K562 (cell line): ENCODE data around the gene KISS1R. TPM values are rescaled to one million over a fixed set of nuclear protein-coding genes. Genes with fewer than 3 reads are reported as not detected.

ENCODE experiments used
- BRF1 ChIP-seq: IDR thresholded peaks from 3 replicates; pipeline ENCODE4 v1.6.1; 2011; ENCODE audit warnings: borderline replicate concordance, mild to moderate bottlenecking; ENCODE audit not compliant: insufficient read length; ENCODE audit errors: extremely low read depth
- EP300 ChIP-seq: IDR thresholded peaks from 2 replicates; pipeline ENCODE4 v1.6.1; 2012; ENCODE audit warnings: low read length, improper control_type of control experiment
- ID3 ChIP-seq, 2 experiments: fragments of 250-450 bp in 1 of 2; fragments of 450-650 bp in 1 of 2; sonication (Bioruptor Pico) in 1 of 2; IDR thresholded peaks; 2 replicates each; pipeline versions ENCODE4 v1.6.1 to v1.8.0; 2016 to 2021; ENCODE audit warnings: mild to moderate bottlenecking in 2 of 2, moderate library complexity in 2 of 2, missing compliant biosample characterization in 1 of 2, missing genetic modification characterization in 1 of 2
- L3MBTL2 ChIP-seq: fragments of 450-650 bp; IDR thresholded peaks from 2 replicates; pipeline ENCODE4 v1.6.1; 2016; ENCODE audit warnings: mild to moderate bottlenecking, moderate library complexity
- MNT ChIP-seq, 2 experiments: fragments of 450-650 bp; conservative IDR thresholded peaks; 2 replicates each; pipeline ENCODE4 v1.6.1; 2017; ENCODE audit warnings: mild to moderate bottlenecking in 2 of 2, moderate library complexity in 2 of 2
- NFATC3 ChIP-seq: fragments of 450-650 bp; IDR thresholded peaks from 2 replicates; pipeline ENCODE4 v1.6.1; 2017; ENCODE audit warnings: mild to moderate bottlenecking
- NR2C2 ChIP-seq, 2 experiments: fragments of 200-800 bp in 1 of 2; sonication (Bioruptor generic) in 1 of 2; sonication (generic) in 1 of 2; formaldehyde crosslinking in 1 of 2; IDR thresholded peaks; 2 replicates each; pipeline versions ENCODE4 v1.6.1 to v1.8.0; 2016 to 2022; ENCODE audit warnings: mild to moderate bottlenecking in 1 of 2, missing compliant biosample characterization in 1 of 2, missing genetic modification characterization in 1 of 2, missing genetic modification reagents in 1 of 2
- PBX2 ChIP-seq, 2 experiments: IDR thresholded peaks in 1 of 2; conservative IDR thresholded peaks in 1 of 2; 2 replicates each; pipeline ENCODE4 v1.6.1; 2016; ENCODE audit warnings: low read depth in 2 of 2, mild to moderate bottlenecking in 1 of 2, missing compliant biosample characterization in 1 of 2, missing genetic modification characterization in 1 of 2, moderate library complexity in 1 of 2
- PHTF2 ChIP-seq: fragments of 250-450 bp; sonication (Bioruptor Pico); IDR thresholded peaks from 2 replicates; pipeline ENCODE4 v1.5.0; 2021; ENCODE audit warnings: mild to moderate bottlenecking
- SMAD4 ChIP-seq: fragments of 250-450 bp; sonication (Bioruptor Pico); conservative IDR thresholded peaks from 2 replicates; pipeline ENCODE4 v1.8.0; 2021; ENCODE audit warnings: inconsistent platforms, mild to moderate bottlenecking, moderate library complexity
- TAF7 ChIP-seq: fragments of 450-650 bp; IDR thresholded peaks from 2 replicates; pipeline ENCODE4 v1.6.1; 2016; ENCODE audit warnings: missing genetic modification characterization, missing compliant biosample characterization
- TGIF2 ChIP-seq: sonication (generic); formaldehyde crosslinking; IDR thresholded peaks from 2 replicates; pipeline ENCODE4 v1.8.1; 2022; ENCODE audit warnings: mild to moderate bottlenecking, missing genetic modification reagents, moderate library complexity
- ZNF175 ChIP-seq: fragments of 200-800 bp; sonication (Bioruptor generic); IDR thresholded peaks from 2 replicates; pipeline ENCODE4 v1.6.1; 2016; ENCODE audit warnings: low read depth, mild to moderate bottlenecking, missing genetic modification characterization, missing compliant biosample characterization
- ZNF384 ChIP-seq: IDR thresholded peaks from 2 replicates; pipeline ENCODE4 v1.6.1; 2012; ENCODE audit warnings: low read depth, low read length, improper control_type of control experiment
- ZNF583 ChIP-seq: fragments of 250-450 bp; sonication (Bioruptor Pico); IDR thresholded peaks from 2 replicates; pipeline ENCODE4 v1.4.0; 2020
- polyA plus RNA-seq, 8 experiments: library from polyadenylated mRNA; depleted of rRNA in 4 of 8; stranded (reverse) in 5 of 8; unstranded in 3 of 8; fragments of >200 nt; fragmentation: Nextera tagmentation in 2 of 8; fragmentation: Illumina TruSeq in 1 of 8; extraction: Ambion mirVana in 2 of 8; extraction: Trizol in 1 of 8; gene quantifications; 2 replicates each; pipeline versions ENCODE4 v1.2.1 to v1.2.3, GENCODE V29; 2011 to 2014; ENCODE audit warnings: inconsistent platforms in 1 of 8, missing spikeins in 1 of 8
- total RNA-seq, 7 experiments: library from RNA; depleted of rRNA in 6 of 7; stranded (reverse); fragments of >200 nt in 6 of 7; fragmentation: Illumina TruSeq in 2 of 7; extraction: Trizol in 2 of 7; gene quantifications; 2 replicates each; pipeline versions ENCODE4 v1.2.1 to v1.2.3, GENCODE V29; 2011 to 2021; ENCODE audit warnings: low replicate concordance in 1 of 7
- TF ChIP-seq, protein P1 (sequence below): sonication (generic); formaldehyde crosslinking; IDR thresholded peaks from 2 replicates; pipeline ENCODE4 v1.8.0; 2022; ENCODE audit warnings: mild to moderate bottlenecking, missing genetic modification reagents

KISS1R gene
- total and polyA plus RNA-seq, 9 of the 15 experiments (the other 6 are each of a cell fraction or from before 2014, with no cell fraction given), result 0.37 to 39.4 (median 2.0) TPM

DNA sequence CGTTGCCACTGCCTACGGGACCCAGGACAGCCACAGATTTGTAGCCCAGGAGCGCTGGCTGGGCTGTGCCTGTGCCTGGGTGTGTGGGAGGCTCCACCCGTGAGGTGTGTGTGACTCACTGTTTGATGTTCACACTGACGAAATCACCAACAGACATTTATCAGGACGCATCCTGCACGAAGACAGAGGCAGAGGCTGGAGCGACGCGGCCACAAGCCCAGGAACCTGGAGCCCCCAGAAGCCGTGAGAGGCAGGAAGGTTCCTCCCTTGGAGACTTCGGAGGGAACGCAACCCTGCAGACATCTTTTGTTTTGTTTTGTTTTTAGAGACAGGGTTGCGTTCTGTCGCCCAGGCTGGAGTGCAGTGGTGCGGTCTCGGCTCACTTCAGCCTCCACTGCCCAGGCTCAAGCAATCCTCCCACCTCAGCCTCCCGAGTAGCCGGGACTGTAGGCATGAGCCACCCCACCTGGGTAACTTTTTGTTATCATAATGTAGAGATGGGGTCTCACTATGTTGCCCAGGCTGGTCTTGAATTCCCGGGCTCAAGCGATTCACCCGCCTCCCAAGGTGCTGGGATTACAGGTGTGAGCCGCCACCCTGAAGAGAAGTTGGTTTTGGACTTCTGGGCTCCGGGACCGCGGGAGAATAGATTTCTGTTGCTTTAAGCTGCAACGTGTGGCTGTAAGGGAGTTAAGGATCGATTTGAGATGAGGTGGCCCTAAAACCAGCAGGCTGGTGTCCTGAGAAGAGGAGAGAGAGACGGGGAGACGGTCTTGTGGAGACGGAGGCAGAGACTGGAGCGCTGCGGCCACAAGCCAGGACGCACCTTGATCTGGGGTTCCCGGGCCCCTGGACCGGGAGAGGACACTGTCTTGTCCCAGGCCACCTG lies 42.1 kb downstream of the KISS1R start (continued):
- TF ChIP-seq, protein P1, sequence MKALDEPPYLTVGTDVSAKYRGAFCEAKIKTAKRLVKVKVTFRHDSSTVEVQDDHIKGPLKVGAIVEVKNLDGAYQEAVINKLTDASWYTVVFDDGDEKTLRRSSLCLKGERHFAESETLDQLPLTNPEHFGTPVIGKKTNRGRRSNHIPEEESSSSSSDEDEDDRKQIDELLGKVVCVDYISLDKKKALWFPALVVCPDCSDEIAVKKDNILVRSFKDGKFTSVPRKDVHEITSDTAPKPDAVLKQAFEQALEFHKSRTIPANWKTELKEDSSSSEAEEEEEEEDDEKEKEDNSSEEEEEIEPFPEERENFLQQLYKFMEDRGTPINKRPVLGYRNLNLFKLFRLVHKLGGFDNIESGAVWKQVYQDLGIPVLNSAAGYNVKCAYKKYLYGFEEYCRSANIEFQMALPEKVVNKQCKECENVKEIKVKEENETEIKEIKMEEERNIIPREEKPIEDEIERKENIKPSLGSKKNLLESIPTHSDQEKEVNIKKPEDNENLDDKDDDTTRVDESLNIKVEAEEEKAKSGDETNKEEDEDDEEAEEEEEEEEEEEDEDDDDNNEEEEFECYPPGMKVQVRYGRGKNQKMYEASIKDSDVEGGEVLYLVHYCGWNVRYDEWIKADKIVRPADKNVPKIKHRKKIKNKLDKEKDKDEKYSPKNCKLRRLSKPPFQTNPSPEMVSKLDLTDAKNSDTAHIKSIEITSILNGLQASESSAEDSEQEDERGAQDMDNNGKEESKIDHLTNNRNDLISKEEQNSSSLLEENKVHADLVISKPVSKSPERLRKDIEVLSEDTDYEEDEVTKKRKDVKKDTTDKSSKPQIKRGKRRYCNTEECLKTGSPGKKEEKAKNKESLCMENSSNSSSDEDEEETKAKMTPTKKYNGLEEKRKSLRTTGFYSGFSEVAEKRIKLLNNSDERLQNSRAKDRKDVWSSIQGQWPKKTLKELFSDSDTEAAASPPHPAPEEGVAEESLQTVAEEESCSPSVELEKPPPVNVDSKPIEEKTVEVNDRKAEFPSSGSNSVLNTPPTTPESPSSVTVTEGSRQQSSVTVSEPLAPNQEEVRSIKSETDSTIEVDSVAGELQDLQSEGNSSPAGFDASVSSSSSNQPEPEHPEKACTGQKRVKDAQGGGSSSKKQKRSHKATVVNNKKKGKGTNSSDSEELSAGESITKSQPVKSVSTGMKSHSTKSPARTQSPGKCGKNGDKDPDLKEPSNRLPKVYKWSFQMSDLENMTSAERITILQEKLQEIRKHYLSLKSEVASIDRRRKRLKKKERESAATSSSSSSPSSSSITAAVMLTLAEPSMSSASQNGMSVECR, result no peak
- no peak for TF ChIP-seq ZNF384
- TF ChIP-seq SMAD4 (CRISPR knock-in tag), result peak; percentile 82
- no peak for TF ChIP-seq NFATC3
- 0 out of 2 replicates have a peak, but pooled peaks have one; percentile 39 for TF ChIP-seq NR2C2 (CRISPR knock-in tag; IDR thresholded peaks at IDR 0.05)
- TF ChIP-seq NR2C2 (tag; IDR thresholded peaks at IDR 0.05), result no peak
- TF ChIP-seq ZNF583 (CRISPR knock-in tag), result 0 out of 2 replicates have a peak, but pooled peaks have one; percentile 33
- TF ChIP-seq ID3 (CRISPR knock-in tag; IDR thresholded peaks at IDR 0.05), result no peak
- no peak for TF ChIP-seq ID3 (tag; IDR thresholded peaks at IDR 0.05)
- TF ChIP-seq EP300, result peak; percentile 79
- TF ChIP-seq MNT (conservative IDR thresholded peaks at IDR 0.05), result peak in 1 of 2 experiments; percentile 48; a peak in 2 of 4 replicates
- TF ChIP-seq TGIF2 (CRISPR knock-in tag), result no peak
- TF ChIP-seq L3MBTL2, result peak; percentile 81
- no peak for TF ChIP-seq BRF1
- no peak for TF ChIP-seq TAF7 (tag)
- no peak for TF ChIP-seq PBX2 (CRISPR knock-in tag; IDR thresholded peaks at IDR 0.05; ENCODE audit: low read depth)
- 0 out of 2 replicates have a peak, but pooled peaks have one; percentile 28 for TF ChIP-seq PBX2 (tag; conservative IDR thresholded peaks at IDR 0.05; ENCODE audit: low read depth)
- no peak for TF ChIP-seq PHTF2
- TF ChIP-seq ZNF175 (CRISPR knock-in tag), result no peak
